GM21528 (cell line): ENCODE data around the gene ACOXL.
"Not testable (repeated sequence)": the region's sequence is repeated elsewhere in the genome, so short reads cannot be mapped to it uniquely, and the experiment has no call there.

Experiments
- ATAC-seq: cut with Tn5 transposase; IDR thresholded peaks from one replicate; pipeline ENCODE4 v1.9.1; 2021; ENCODE audit warnings: mild to moderate bottlenecking, moderate library complexity; ENCODE audit not compliant: unreplicated experiment, low FRiP score

ACOXL gene

GRCh38 chr2:111082659-111083058 lies 350.3 kb downstream of the ACOXL start:
- ATAC-seq, result not testable (repeated sequence)

- no peak for ATAC-seq
Observed at GRCh38 chr2:111091811-111092211, 359.4 kb downstream of the ACOXL start.

DNA sequence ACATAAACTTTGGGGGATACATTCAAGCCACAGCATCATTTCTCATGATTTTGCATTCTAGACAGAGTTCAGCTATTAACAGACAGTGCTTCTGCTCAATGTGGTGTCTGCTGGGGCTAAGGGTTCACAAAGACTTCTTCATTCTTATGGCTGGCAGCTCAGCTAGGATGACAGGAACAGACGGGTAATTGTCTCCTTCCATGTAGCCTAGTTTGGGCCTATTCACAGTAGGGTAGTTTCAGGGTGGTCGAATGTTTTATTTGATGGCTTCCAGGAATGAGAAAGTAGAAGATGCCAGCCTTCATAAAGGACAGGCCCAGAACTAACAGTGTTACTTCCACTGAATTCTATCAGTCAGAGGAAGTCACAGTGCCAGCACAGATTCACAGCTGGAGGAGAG lies 362.3 kb downstream of the ACOXL start:
- no peak for ATAC-seq

GRCh38 chr2:111095434-111095833 lies 363.1 kb downstream of the ACOXL start:
- ATAC-seq, result no peak

GRCh38 chr2:111099402-111099801 lies 367.0 kb downstream of the ACOXL start:
- no peak for ATAC-seq

DNA sequence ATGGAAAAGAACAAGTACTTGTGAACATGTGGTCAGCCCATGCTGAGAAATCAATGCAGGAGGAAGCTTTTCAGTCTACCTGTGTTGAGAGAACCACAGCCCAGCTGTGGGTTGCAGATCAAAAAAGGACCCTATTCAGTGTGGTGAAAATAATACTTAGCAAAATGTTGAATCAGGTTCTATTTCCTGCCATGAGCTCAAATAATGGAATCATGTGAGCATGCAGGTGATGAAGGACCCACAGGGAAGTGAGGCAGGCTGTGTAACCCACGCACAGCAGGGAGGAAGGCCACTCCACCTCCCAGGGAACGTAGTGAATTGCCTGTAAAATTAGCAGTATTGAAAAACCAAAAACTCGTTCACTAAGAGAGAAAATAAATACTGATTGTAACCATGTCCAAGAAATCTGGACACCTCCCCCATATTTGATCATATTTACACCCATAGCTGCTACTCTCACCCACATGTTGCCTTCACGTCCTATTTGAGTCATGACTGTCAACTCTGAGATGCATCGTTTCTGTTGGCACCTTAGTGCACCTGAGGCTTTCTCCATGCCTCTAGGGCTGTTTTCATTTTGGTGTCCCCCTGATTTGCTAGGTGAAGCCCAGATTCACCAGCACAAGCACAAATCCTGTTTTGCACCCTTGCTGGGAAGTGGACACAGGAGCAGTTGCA lies 367.9 kb downstream of the ACOXL start:
- ATAC-seq, result no peak

DNA sequence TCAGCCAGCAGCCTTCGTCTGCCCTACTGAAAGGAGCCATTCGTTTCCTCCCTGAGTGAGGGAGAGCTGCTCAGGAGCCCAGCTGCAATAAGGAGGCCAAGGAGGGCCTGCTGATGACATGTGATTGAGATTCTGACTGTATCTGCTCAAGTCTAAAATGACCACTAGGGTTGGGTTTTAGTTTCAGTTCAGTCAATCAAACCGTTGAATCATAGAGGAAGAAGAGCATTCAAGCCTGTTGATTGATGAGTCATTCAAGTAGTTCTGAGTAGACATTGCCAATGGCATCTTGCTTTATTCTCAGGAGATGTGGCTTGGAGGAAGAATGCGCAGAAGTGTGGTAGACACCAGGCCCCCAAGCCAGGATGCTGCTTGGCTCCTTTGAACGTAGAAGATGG lies 368.4 kb downstream of the ACOXL start:
- peak; percentile 76 for ATAC-seq

- ATAC-seq, result no peak
Observed at GRCh38 chr2:111101592-111101991, 369.2 kb downstream of the ACOXL start.

GRCh38 chr2:111102216-111102615 lies 369.8 kb downstream of the ACOXL start:
- ATAC-seq, result no peak

GRCh38 chr2:111105926-111106325 lies 373.6 kb downstream of the ACOXL start:
- no peak for ATAC-seq

DNA sequence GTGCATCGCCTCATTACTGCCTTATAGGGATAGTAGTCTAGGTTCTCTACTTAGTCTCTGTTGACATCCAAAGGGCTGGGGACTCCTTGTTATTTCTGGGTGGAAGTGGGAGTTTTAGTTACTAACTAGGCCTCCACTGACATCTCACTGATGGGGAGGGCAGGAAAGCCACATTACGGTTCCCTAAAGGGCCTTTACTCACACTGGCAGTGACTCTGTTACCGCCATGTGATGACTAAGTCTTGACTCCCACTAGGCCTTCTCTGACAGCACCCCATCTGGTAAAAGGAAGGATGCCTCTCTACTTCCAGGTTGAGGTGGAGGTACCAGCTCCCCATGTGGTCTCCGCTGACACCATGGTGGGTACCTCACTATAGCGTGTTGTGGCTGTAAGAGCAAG lies 374.3 kb downstream of the ACOXL start:
- ATAC-seq, result no peak

DNA sequence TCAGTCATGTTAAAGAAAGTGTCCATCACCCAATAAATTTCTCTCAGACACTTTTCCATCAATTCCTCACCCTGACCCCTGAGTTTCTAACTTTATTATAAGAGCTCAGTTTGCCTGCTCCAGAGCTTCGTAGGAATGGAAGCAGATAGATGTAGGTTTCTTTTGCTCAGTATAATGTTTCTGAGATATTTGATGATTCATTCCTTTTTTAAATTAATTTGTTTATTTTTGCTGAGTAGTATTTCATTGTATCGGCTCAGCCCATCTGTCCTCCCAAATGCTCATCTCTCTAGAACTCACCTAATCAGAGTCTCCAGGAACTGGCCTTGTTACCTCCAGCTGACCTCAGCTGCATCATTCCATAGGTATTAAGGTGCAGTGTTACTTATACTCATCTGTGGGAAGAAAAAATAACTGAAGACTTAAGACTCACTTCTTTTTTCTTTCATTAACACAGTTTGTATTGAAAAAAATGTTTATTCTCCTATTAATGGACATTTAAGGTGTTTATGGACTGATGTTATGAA lies 376.4 kb downstream of the ACOXL start:
- ATAC-seq, result no peak

DNA sequence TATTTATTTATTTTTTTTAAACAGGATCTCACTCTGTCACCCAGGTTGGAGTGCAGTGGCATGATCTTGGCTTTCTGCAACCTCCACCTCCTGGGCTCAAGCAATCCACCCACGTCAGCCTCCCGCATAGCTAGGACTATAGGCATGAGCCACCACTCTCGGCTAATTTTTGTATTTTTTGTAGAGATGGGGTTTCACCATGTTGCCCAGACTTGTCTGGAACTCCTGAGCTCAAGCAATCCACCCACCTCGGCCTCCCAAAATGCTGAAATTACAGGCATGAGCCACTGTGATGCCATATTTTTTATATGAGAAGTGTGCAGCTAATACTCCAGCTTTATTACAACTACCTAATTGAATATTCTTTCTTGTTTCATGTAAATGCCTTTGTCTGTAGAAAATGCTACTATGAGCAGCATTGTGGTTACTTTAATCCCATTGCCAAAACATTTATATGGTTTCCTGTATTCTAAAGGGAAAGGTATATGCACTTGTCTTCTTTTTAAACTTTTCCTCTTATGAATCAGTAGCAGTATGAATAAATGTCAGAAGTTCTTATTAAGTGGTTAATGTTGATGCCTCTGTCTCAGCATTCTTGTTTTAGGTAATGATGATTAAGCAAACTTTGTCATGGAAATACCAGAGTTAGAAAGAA lies 378.9 kb downstream of the ACOXL start:
- no peak for ATAC-seq

GRCh38 chr2:111113838-111114237 lies 381.5 kb downstream of the ACOXL start:
- ATAC-seq, result no peak

DNA sequence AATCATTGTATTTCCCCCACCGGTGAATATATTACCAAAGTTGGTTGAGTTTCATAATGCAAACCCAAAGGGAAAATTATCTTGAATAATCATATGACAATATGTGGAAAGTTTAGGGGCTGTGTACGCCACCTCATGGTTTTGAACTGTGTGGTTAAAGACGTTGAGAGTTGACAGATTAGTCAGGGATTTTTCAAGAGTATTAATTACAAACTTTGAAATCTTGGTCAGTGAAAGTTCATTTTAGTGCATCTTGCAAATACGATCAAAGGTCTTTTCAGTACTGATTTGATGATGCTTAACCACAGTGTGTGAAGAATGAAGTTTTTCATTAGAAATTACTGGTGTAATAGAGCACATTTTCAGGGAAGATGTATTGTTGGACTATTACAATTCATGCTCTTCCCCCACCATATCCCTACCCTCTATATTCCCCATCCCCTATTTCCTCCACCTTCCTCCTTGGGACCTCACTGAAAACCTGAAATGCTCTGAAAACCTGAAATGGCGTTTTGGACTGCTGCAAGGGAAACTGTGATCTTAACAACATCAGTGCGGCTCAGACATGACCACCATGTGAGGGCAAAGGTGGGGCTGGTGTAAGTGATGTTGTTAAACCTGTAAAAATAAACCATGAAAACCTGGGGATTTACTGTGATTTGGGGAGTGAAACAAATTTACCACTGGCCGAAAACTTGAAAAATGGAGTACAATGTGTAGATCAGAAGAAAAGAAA lies 383.8 kb downstream of the ACOXL start:
- ATAC-seq, result no peak

GRCh38 chr2:111116843-111117597 lies 384.6 kb downstream of the ACOXL start:
- no peak for ATAC-seq

DNA sequence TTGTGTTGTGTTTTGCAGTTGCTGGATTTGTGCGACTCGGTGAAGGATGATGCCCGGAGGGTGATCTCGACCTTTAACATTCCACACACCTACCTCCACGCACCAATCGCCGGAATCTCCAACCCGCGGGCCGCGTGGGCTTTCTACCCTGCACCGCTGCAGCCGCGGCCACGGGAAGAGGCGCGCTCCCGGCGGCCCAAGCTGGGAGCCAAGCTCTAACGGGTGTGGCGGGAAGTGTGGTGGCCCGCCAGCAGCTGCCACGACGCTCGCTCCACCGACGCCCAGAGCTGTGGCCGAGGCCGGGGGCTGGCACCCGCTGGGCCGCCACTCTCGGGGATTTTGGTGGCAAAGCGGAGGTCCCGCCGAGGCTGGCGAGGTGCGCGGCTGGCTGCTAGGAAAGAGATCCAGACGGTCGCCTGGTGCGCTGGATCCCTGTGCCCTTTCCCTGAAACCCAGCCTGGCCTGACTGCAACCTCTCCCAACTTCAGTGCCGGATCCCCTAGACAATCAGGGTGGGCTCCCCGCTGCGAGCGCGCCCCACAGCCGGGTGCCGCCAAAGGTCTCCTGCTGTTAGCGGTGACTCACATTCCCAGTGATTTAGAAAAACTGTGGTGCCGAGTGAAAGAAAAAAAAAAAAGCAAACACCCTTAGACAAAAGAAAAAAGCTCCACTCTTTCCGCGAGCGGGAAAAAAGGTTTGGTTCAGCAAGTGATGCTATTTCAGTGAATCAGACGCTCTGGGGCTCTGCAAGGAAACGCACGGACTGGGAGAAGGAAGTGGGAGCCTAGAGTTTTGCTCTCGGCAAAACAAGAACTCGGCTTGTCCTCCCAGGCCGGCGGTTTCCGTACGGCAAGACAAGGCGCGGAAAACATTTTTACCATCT lies 385.5 kb downstream of the ACOXL start:
- ATAC-seq, result no peak

DNA sequence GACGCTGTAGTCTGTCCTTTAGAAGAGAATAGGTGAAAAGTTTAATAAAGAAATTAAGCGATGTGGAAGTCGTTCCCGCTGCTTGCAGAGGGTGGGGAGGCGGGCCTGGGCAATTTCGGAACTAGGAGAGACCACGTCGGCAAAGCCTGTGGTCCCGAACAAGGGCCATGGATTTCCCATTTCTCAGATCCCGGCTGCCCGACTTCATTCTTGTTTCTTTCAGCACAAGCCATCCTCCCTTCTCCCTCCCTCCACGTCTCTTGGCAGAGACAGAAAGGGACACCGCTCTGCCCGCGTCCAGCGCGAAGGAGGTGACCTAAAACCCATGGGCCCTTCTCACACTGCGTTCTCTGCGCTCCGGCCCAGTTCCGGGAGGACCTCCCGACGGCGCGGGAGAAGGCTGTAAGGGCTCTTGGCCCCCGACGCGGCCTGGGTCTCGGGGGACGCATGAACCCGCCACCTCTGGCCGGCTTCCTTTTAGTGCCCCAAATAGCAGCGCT lies 386.2 kb downstream of the ACOXL start:
- ATAC-seq, result no peak

- no peak for ATAC-seq
Observed at GRCh38 chr2:111118981-111119821, 386.8 kb downstream of the ACOXL start.
